Astrocyte (in vitro differentiated cells and primary cell): ENCODE data around the gene CTNND2.

Source experiments
- CTCF ChIP-seq: IDR thresholded peaks from 2 replicates; pipeline ENCODE4 v1.5.1; 2011; ENCODE audit warnings: low read depth, mild to moderate bottlenecking, inconsistent platforms, low read length, moderate library complexity; ENCODE audit not compliant: insufficient read depth
- EZH2 ChIP-seq: IDR thresholded peaks from 2 replicates; pipeline ENCODE4 v1.6.1; 2012; ENCODE audit warnings: mild to moderate bottlenecking, low read length, inconsistent platforms; ENCODE audit not compliant: insufficient read depth

GRCh38 chr5:11386398-11386797 lies 517.8 kb downstream of the CTNND2 start:
- no peak for TF ChIP-seq CTCF
- no peak for TF ChIP-seq EZH2
